Measurements from ENCODE around the gene DAZL.
"Not testable (repeated sequence)": the region's sequence is repeated elsewhere in the genome, so short reads cannot be mapped to it uniquely, and the experiment has no call there.

Gene DAZL

GRCh38 chr3:16604887-16605602 is at the start of gene DAZL:
TSS of gene DAZL (minus strand) at chr3:16605423. CDS start at chr3:16605205, 218 bp downstream.
- DNase-seq = no peak

- no peak for DNase-seq
Measured at GRCh38 chr3:16654976-16655375, 49.8 kb upstream of the DAZL start.

GRCh38 chr3:16653712-16654111 is 48.5 kb upstream of the DAZL start:
- peak; percentile 19 for DNase-seq

- DNase-seq = no peak
Measured at GRCh38 chr3:16647668-16648067, 42.4 kb upstream of the DAZL start.

GRCh38 chr3:16639806-16640205 is 34.6 kb upstream of the DAZL start:
- DNase-seq = no peak

- no peak for DNase-seq
Measured at GRCh38 chr3:16633948-16634347, 28.7 kb upstream of the DAZL start.

GRCh38 chr3:16632395-16632794 is 27.2 kb upstream of the DAZL start:
- no peak for DNase-seq

- DNase-seq = no peak
Measured at GRCh38 chr3:16618721-16619120, 13.5 kb upstream of the DAZL start.

GRCh38 chr3:16617155-16617554 is 11.9 kb upstream of the DAZL start:
- not testable (repeated sequence) for DNase-seq

- DNase-seq = no peak
Measured at GRCh38 chr3:16616083-16616482, 10.9 kb upstream of the DAZL start.

GRCh38 chr3:16614033-16615031 is 9.1 kb upstream of the DAZL start:
- DNase-seq = no peak

GRCh38 chr3:16609927-16610580 is 4.8 kb upstream of the DAZL start:
- no peak for DNase-seq

- no peak for DNase-seq
Measured at GRCh38 chr3:16608816-16609215, 3.6 kb upstream of the DAZL start.

- DNase-seq = no peak
Measured at GRCh38 chr3:16607718-16608117, 2.5 kb upstream of the DAZL start.

GRCh38 chr3:16606398-16606797 is 1.2 kb upstream of the DAZL start:
- DNase-seq = no peak

GRCh38 chr3:16605966-16606365 is 743 bp upstream of the DAZL start:
- DNase-seq = no peak

GRCh38 chr3:16604433-16604832 is 790 bp downstream of the DAZL start:
- DNase-seq = no peak

- DNase-seq = no peak
Measured at GRCh38 chr3:16601537-16602005, 3.7 kb downstream of the DAZL start.

GRCh38 chr3:16600780-16601536 is 4.3 kb downstream of the DAZL start:
- peak; percentile 81 for DNase-seq

- DNase-seq = no peak
Measured at GRCh38 chr3:16599694-16600093, 5.5 kb downstream of the DAZL start.

GRCh38 chr3:16596352-16597032 is 8.7 kb downstream of the DAZL start:
- DNase-seq = no peak

- DNase-seq = no peak
Measured at GRCh38 chr3:16595778-16596177, 9.4 kb downstream of the DAZL start.

Data from NCI-H82 (cell line).